ENCODE results near the gene LMF1. TPM values are rescaled to one million over a fixed set of nuclear protein-coding genes. Genes with fewer than 3 reads are reported as not detected.

Gene LMF1
- total RNA-seq, 1 experiment from 2014 or later = 12.8 TPM

- POLR2A ChIA-PET = no interaction called here
- no TSS peak for BruUV-seq (replicated peaks)
These were observed 90.2 kb downstream of the LMF1 start for GRCh38 chr16:880471-881171.

GRCh38 chr16:879986-880385 lies 90.8 kb downstream of the LMF1 start:
- ChIA-PET RAD21 (ENCODE audit: low non-redundant PET in 1 of 2, low total read pairs in 2 of 2, uncharacterized antibody in 2 of 2, unreplicated experiment in 2 of 2) (no interaction called here), CTCF (no interaction called here), POLR2A (no interaction called here)
- DNase-seq (ENCODE audit: low read depth, low spot score) (no peak), ATAC-seq (no peak)
- Histone ChIP-seq H3K4me1 (ENCODE audit: control insufficient read depth in 1 of 2, insufficient read depth in 2 of 2, low read length in 2 of 2) (peaks cover 5 to 15% of the 10 kb centered on the region in 2 experiments; a peak in 3 of 4 replicates), H3K9me2 (ENCODE audit: insufficient read depth) (no peaks in the 10 kb centered on the region), H3K27me3 (ENCODE audit: insufficient read depth, low read length) (no peaks in the 10 kb centered on the region), H3K79me2 (ENCODE audit: insufficient read depth, low read length) (no peaks in the 10 kb centered on the region), H3K36me3 (ENCODE audit: control insufficient read depth in 1 of 2, insufficient read depth in 2 of 2, low read length in 2 of 2) (no peaks in the 10 kb centered on the region), H3K4me2 (ENCODE audit: low read length) (no peak overlapping the region), H3K4me3 (replicated peaks in 1 of 2; ENCODE audit: low read depth in 1 of 2, low read length in 2 of 2) (no peak overlapping the region), H2AFZ (ENCODE audit: low read depth, low read length, poor library complexity, severe bottlenecking) (no peak overlapping the region), H3K27ac (ENCODE audit: low read depth, low read length) (no peak overlapping the region), H3K9ac (ENCODE audit: low read length) (no peak overlapping the region), H4K20me1 (ENCODE audit: insufficient read depth) (no peaks in the 10 kb centered on the region), H3K9me3 (ENCODE audit: control insufficient read depth in 1 of 2, insufficient read depth in 1 of 2, low read depth in 1 of 2, low read length in 2 of 2) (no peaks in the 10 kb centered on the region)
- no TSS peak for BruUV-seq (replicated peaks)
- TF ChIP-seq RAD21 (IDR thresholded peaks at IDR 0.05; ENCODE audit: low read depth) (no peak), POLR2A (IDR thresholded peaks at IDR 0.05; ENCODE audit: borderline replicate concordance, extremely low read depth, insufficient read depth, insufficient read length) (no peak), SP1 (IDR thresholded peaks at IDR 0.05; ENCODE audit: low read depth) (no peak), ATF3 (IDR thresholded peaks at IDR 0.05) (no peak)
- intact Hi-C loops (cut with micrococcal nuclease) = loop anchor here (5.0 kb wide), 1 partner anchor 168 kb away; no protein-coding TSS in a partner anchor

More at GRCh38 chr16:880471-881171, 90.2 kb downstream of the LMF1 start:
- Histone ChIP-seq H3K4me3 (replicated peaks in 1 of 2; ENCODE audit: low read depth in 1 of 2, low read length in 2 of 2) (no peak overlapping the region), H3K27ac (ENCODE audit: low read depth, low read length) (no peak overlapping the region), H2AFZ (ENCODE audit: low read depth, low read length, poor library complexity, severe bottlenecking) (no peak overlapping the region), H3K36me3 (ENCODE audit: control insufficient read depth in 1 of 2, insufficient read depth in 2 of 2, low read length in 2 of 2) (no peaks in the 10 kb centered on the region), H3K4me1 (ENCODE audit: control insufficient read depth in 1 of 2, insufficient read depth in 2 of 2, low read length in 2 of 2) (peaks cover 5 to 15% of the 10 kb centered on the region in 2 experiments; a peak in 3 of 4 replicates), H3K9me3 (ENCODE audit: control insufficient read depth in 1 of 2, insufficient read depth in 1 of 2, low read depth in 1 of 2, low read length in 2 of 2) (no peaks in the 10 kb centered on the region), H3K27me3 (ENCODE audit: insufficient read depth, low read length) (no peaks in the 10 kb centered on the region), H3K4me2 (ENCODE audit: low read length) (no peak overlapping the region), H4K20me1 (ENCODE audit: insufficient read depth) (no peaks in the 10 kb centered on the region), H3K9me2 (ENCODE audit: insufficient read depth) (no peaks in the 10 kb centered on the region), H3K79me2 (ENCODE audit: insufficient read depth, low read length) (no peaks in the 10 kb centered on the region), H3K9ac (ENCODE audit: low read length) (no peak overlapping the region)
- intact Hi-C loops (cut with micrococcal nuclease) = no loop called here
- no peak for TF ChIP-seq EZH2 (IDR thresholded peaks at IDR 0.05)
- TF ChIP-seq EGR1 (IDR thresholded peaks at IDR 0.05; ENCODE audit: low read depth) = no peak
- DNase-seq (ENCODE audit: low read depth, low spot score) (no peak), ATAC-seq (no peak)
- ChIA-PET RAD21 (ENCODE audit: low non-redundant PET in 1 of 2, low total read pairs in 2 of 2, uncharacterized antibody in 2 of 2, unreplicated experiment in 2 of 2) (no interaction called here), CTCF (no interaction called here)

Measured in HCT116 (cell line).